Fibroblast of lung (primary cell): ENCODE results near the gene PTPN9. TPM values are rescaled to one million over a fixed set of nuclear protein-coding genes. Genes with fewer than 3 reads are reported as not detected.
"Not testable (repeated sequence)": the region's sequence is repeated elsewhere in the genome, so short reads cannot be mapped to it uniquely, and the experiment has no call there.

Experiments
- DNase-seq, 2 donors: peaks; one replicate each; pipeline versions ENCODE4 v3.0.0 to v3.0.0-alpha.2; 2010; ENCODE audit warnings: low read depth in 2 of 2
- H2AFZ ChIP-seq: 2 replicates; pipeline ENCODE4 v1.5.1; 2012; ENCODE audit warnings: low read length, control low read depth, inconsistent platforms
- H3K27ac ChIP-seq: 2 replicates; pipeline ENCODE4 v1.5.1; 2011; ENCODE audit warnings: low read length, control low read depth; ENCODE audit not compliant: insufficient read depth
- H3K27me3 ChIP-seq: 2 replicates; pipeline ENCODE4 v1.5.1; 2011; ENCODE audit warnings: mild to moderate bottlenecking, low read length; ENCODE audit not compliant: control insufficient read depth, insufficient read depth
- H3K36me3 ChIP-seq: 2 replicates; pipeline ENCODE4 v1.5.1; 2011; ENCODE audit warnings: low read length; ENCODE audit not compliant: control insufficient read depth, insufficient read depth
- H3K4me1 ChIP-seq: 2 replicates; pipeline ENCODE4 v1.5.1; 2011; ENCODE audit warnings: low read length; ENCODE audit not compliant: control insufficient read depth, insufficient read depth; ENCODE audit errors: extremely low read depth
- H3K4me2 ChIP-seq: 2 replicates; pipeline ENCODE4 v1.5.1; 2011; ENCODE audit warnings: low read length, control low read depth; ENCODE audit not compliant: insufficient read depth; ENCODE audit errors: extremely low read depth
- H3K4me3 ChIP-seq, 4 experiments: fragments of 200-600 bp in 1 of 4; sonication (generic) in 1 of 4; replicated peaks in 1 of 4; 2 replicates each; pipeline ENCODE4 v1.5.1; 2011 to 2016; ENCODE audit warnings: low read length in 4 of 4, low read depth in 3 of 4, mild to moderate bottlenecking in 3 of 4, control low read depth in 2 of 4, inconsistent platforms in 1 of 4, mixed read lengths in 1 of 4; ENCODE audit not compliant: insufficient read depth in 1 of 4; ENCODE audit errors: control extremely low read depth in 1 of 4
- H3K79me2 ChIP-seq: 2 replicates; pipeline ENCODE4 v1.5.1; 2012; ENCODE audit warnings: mild to moderate bottlenecking, low read length, inconsistent platforms; ENCODE audit not compliant: control insufficient read depth, insufficient read depth
- H3K9ac ChIP-seq: 2 replicates; pipeline ENCODE4 v1.5.1; 2011; ENCODE audit warnings: mild to moderate bottlenecking, low read length, control low read depth; ENCODE audit not compliant: insufficient read depth
- H3K9me3 ChIP-seq: 2 replicates; pipeline ENCODE4 v1.5.1; 2012; ENCODE audit warnings: low read depth, low read length; ENCODE audit not compliant: control insufficient read depth, insufficient read depth
- H4K20me1 ChIP-seq: 2 replicates; pipeline ENCODE4 v1.5.1; 2011; ENCODE audit warnings: low read length; ENCODE audit not compliant: control insufficient read depth, insufficient read depth; ENCODE audit errors: extremely low read depth
- EZH2 ChIP-seq: IDR thresholded peaks from 2 replicates; pipeline ENCODE4 v1.5.1; 2012; ENCODE audit warnings: low read length, control low read depth, mild to moderate bottlenecking; ENCODE audit errors: missing control alignments
- polyA plus RNA-seq, 2 donors: library from polyadenylated mRNA; depleted of rRNA in 1 of 2; stranded (reverse) in 1 of 2; unstranded in 1 of 2; fragments of >200 nt; gene quantifications; 2 replicates each; pipeline ENCODE4 v1.2.1, GENCODE V29; 2011 to 2012; ENCODE audit warnings: missing spikeins in 1 of 2
- total RNA-seq: library from RNA; depleted of rRNA; stranded (reverse); fragments of >200 nt; gene quantifications from 2 replicates; pipeline ENCODE4 v1.2.1, GENCODE V29; 2014
- TF ChIP-seq, protein P1 (sequence below), 2 donors: IDR thresholded peaks in 1 of 2; conservative IDR thresholded peaks in 1 of 2; 1 replicate in 1 of 2; 2 replicates in 1 of 2; pipeline ENCODE4 v1.5.1; 2011 to 2012; ENCODE audit warnings: low read length in 2 of 2, control low read depth in 1 of 2, inconsistent platforms in 1 of 2, low read depth in 1 of 2, mild to moderate bottlenecking in 1 of 2

PTPN9 gene
- total and polyA plus RNA-seq, 2 donors (not counting 1 experiment from before 2014, with no cell fraction given) = 20.6 to 41.6 TPM

DNA sequence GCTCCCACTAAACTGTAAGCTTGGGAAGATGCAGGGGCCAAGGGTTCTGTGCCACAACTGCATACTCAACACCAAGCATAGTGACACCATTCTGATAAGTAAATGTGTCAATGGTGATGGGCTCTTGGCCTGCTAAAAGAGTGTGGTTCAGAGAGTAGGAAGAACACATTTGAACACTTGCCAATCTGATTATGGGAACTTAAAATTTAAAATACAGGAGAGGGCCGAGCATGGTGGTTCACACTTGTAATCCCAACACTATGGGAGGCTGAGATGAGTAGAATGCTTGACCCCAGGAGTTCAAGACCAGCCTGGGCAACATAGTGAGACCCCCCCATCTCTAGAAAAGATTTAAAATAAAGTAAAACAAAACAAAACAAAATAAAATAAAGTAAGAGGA, 34.1 kb downstream of the PTPN9 start:
- no peak overlapping the region for H3K27ac ChIP-seq
- TF ChIP-seq EZH2 = no peak
- TF ChIP-seq, protein P1, sequence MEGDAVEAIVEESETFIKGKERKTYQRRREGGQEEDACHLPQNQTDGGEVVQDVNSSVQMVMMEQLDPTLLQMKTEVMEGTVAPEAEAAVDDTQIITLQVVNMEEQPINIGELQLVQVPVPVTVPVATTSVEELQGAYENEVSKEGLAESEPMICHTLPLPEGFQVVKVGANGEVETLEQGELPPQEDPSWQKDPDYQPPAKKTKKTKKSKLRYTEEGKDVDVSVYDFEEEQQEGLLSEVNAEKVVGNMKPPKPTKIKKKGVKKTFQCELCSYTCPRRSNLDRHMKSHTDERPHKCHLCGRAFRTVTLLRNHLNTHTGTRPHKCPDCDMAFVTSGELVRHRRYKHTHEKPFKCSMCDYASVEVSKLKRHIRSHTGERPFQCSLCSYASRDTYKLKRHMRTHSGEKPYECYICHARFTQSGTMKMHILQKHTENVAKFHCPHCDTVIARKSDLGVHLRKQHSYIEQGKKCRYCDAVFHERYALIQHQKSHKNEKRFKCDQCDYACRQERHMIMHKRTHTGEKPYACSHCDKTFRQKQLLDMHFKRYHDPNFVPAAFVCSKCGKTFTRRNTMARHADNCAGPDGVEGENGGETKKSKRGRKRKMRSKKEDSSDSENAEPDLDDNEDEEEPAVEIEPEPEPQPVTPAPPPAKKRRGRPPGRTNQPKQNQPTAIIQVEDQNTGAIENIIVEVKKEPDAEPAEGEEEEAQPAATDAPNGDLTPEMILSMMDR (conservative IDR thresholded peaks at IDR 0.05 in 1 of 2, IDR thresholded peaks at IDR 0.05 in 1 of 2; ENCODE audit: low read depth in 1 of 2, low read length in 2 of 2) = no peak
- H4K20me1 ChIP-seq = no peaks in the 10 kb centered on the region

GRCh38 chr15:75544359-75544758, 34.8 kb downstream of the PTPN9 start:
- Histone ChIP-seq H3K9me3 (no peaks in the 10 kb centered on the region), H3K4me2 (no peak overlapping the region), H3K27ac (no peak overlapping the region), H3K4me3 (no peak overlapping the region), H3K9ac (no peak overlapping the region), H3K27me3 (no peaks in the 10 kb centered on the region), H2AFZ (no peak overlapping the region), H3K79me2 (peaks cover 17% of the 10 kb centered on the region), H3K4me1 (no peaks in the 10 kb centered on the region), H4K20me1 (no peaks in the 10 kb centered on the region), H3K36me3 (no peaks in the 10 kb centered on the region)
- no peak for DNase-seq
- TF ChIP-seq EZH2 = no peak
- TF ChIP-seq, protein P1 (conservative IDR thresholded peaks at IDR 0.05 in 1 of 2, IDR thresholded peaks at IDR 0.05 in 1 of 2; ENCODE audit: low read depth in 1 of 2, low read length in 2 of 2) = no peak

More for the DNA sequence above, 34.1 kb downstream of the PTPN9 start:
- no peak overlapping the region for H3K4me2 ChIP-seq
- no peaks in the 10 kb centered on the region for H3K27me3 ChIP-seq
- peaks cover 22% of the 10 kb centered on the region for H3K79me2 ChIP-seq
- no peaks in the 10 kb centered on the region for H3K36me3 ChIP-seq
- no peak overlapping the region for H3K9ac ChIP-seq
- DNase-seq = no peak
- H2AFZ ChIP-seq = no peak overlapping the region
- no peaks in the 10 kb centered on the region for H3K4me1 ChIP-seq
- no peak overlapping the region for H3K4me3 ChIP-seq
- no peaks in the 10 kb centered on the region for H3K9me3 ChIP-seq

- H3K79me2 ChIP-seq = peaks cover 16% of the 10 kb centered on the region
Measured at GRCh38 chr15:75542949-75543545, 36.1 kb downstream of the PTPN9 start.

More at GRCh38 chr15:75542949-75543545, 36.1 kb downstream of the PTPN9 start:
- not testable (repeated sequence) for H3K4me3 ChIP-seq, H3K9ac ChIP-seq, H2AFZ ChIP-seq, H3K27ac ChIP-seq, H3K27me3 ChIP-seq, H3K36me3 ChIP-seq, H3K4me1 ChIP-seq, H3K4me2 ChIP-seq, H4K20me1 ChIP-seq, H3K9me3 ChIP-seq, DNase-seq
